Lower leg skin (tissue), 3 donors: ENCODE measurements around the gene AXIN2.

Experiments used
- POLR2A ChIP-seq, 2 donors: fragments of 450-650 bp; IDR thresholded peaks; one replicate each; pipeline ENCODE4 v1.6.1; 2016 to 2017; ENCODE audit warnings: antibody characterized with exemption in 2 of 2, mild to moderate bottlenecking in 1 of 2, moderate library complexity in 1 of 2
- TF ChIP-seq, protein P1 (sequence below), 3 donors: fragments of 450-650 bp; IDR thresholded peaks; one replicate each; pipeline ENCODE4 v1.5.1; 2016; ENCODE audit warnings: antibody characterized with exemption in 3 of 3, mild to moderate bottlenecking in 3 of 3, moderate library complexity in 2 of 3

DNA sequence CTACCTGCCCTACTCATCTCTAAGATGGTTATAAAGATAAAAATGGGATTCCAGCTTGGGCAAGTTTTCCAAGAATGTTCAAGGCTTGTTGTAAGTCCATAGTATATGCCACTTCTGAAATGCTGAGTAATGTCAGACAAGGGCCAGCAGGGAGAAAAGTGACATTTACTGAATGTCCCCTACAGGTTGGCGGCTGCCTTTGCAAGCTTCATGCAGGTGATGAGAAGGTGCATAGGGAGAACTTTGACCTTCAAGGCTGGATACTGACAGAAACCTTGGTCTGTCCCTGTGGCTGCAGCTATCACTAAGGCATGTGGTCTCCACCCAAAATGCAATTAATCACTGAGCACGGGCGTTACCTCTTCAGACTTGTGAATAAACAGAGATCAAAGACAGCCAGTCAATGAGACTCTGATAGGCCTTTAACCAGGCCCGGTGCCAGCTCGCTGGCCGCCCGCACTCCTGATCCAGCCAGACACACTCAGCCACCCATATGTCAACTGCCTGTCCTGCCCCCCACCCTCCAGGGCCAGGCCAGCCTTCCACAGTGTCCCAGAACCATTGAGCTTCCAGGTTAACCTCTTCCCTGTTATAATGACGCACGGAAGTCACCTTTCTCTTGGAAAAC lies 26.8 kb upstream of the AXIN2 start:
- TF ChIP-seq, protein P1, sequence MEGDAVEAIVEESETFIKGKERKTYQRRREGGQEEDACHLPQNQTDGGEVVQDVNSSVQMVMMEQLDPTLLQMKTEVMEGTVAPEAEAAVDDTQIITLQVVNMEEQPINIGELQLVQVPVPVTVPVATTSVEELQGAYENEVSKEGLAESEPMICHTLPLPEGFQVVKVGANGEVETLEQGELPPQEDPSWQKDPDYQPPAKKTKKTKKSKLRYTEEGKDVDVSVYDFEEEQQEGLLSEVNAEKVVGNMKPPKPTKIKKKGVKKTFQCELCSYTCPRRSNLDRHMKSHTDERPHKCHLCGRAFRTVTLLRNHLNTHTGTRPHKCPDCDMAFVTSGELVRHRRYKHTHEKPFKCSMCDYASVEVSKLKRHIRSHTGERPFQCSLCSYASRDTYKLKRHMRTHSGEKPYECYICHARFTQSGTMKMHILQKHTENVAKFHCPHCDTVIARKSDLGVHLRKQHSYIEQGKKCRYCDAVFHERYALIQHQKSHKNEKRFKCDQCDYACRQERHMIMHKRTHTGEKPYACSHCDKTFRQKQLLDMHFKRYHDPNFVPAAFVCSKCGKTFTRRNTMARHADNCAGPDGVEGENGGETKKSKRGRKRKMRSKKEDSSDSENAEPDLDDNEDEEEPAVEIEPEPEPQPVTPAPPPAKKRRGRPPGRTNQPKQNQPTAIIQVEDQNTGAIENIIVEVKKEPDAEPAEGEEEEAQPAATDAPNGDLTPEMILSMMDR (IDR thresholded peaks at IDR 0.05) = no peak
- no peak for TF ChIP-seq POLR2A (IDR thresholded peaks at IDR 0.05)
